Measurements from ENCODE around the gene COL16A1. TPM values are rescaled to one million over a fixed set of nuclear protein-coding genes. Genes with fewer than 3 reads are reported as not detected.

The COL16A1 gene
- total and polyA plus RNA-seq, 7 donors = 4.6 to 271 (median 43.1) TPM

DNA sequence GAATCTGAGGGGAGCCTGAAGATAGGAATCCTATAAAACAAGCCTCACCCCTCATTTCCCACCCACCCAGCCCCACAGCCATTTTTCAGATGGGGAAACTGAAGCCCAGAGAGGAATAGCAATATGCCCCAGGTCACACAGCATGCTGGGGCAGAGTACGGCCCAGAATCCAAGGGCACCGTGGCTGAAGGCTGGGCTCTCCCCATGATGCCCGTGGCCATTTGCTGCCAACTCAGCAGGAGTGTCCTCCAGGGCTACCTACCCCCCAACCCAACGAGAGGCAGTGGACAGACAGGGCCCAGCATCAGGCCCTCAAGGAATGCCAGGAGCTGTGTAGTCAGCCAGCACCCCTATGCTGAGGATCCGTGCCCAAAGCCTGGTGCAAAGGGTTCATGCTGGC is 8.5 kb downstream of the COL16A1 start:
- Histone ChIP-seq H3K9me3 (no peaks in the 10 kb centered on the region), H3K27me3 (no peaks in the 10 kb centered on the region), H3K4me3 (no peak overlapping the region), H3K4me1 (peaks cover 0 to 43% (median 33%) of the 10 kb centered on the region in 4 donors), H3K27ac (peak overlapping the region; percentile 40 to 69 (median 56)), H3K36me3 (peaks cover 0 to 77% (median 29%) of the 10 kb centered on the region in 4 donors)
- 84 to 85% methylated on average over 5 of the region's 5 CpGs for WGBS, 2 donors
- intact Hi-C loops (cut with DNase I) = no loop called here
- no peak for DNase-seq
- no peak for TF ChIP-seq CTCF (IDR thresholded peaks at IDR 0.05)

DNA sequence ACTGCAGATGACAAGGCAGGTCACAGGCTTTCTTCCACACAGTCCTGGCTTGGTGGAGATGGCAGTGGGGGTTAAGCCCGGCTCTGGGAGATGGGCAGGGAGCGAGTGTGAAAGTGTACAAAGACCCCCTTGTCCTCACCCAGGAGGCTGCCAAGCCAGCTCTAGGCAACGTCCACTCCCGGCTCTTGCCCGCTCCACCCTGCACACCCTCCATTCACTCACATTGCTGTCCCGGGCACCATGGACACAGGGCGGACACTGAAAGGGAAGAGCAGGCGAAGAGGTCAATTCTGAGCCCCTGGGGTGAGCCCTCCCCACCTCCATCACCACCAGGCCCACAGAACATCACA is 8.9 kb downstream of the COL16A1 start:
- no peaks in the 10 kb centered on the region for H3K9me3 ChIP-seq
- DNase-seq = no peak
- WGBS, 2 donors = 87 to 88% methylated on average over 8 of the region's 8 CpGs
- H3K4me3 ChIP-seq = no peak overlapping the region
- H3K27ac ChIP-seq = peak overlapping the region in 3 of 4 donors; percentile 40 to 69 (median 66)
- H3K27me3 ChIP-seq = no peaks in the 10 kb centered on the region
- intact Hi-C loops (cut with DNase I) = no loop called here
- TF ChIP-seq POLR2AphosphoS5 (IDR thresholded peaks at IDR 0.05) = no peak
- TF ChIP-seq CTCF (IDR thresholded peaks at IDR 0.05) = no peak
- no peak for TF ChIP-seq EP300 (IDR thresholded peaks at IDR 0.05)
- TF ChIP-seq POLR2A (IDR thresholded peaks at IDR 0.05) = no peak
- peaks cover 0 to 39% (median 29%) of the 10 kb centered on the region in 4 donors for H3K4me1 ChIP-seq
- H3K36me3 ChIP-seq = peaks cover 0 to 81% (median 31%) of the 10 kb centered on the region in 4 donors

- 83 to 85% methylated on average over 12 of the region's 12 CpGs for WGBS, 2 donors
- intact Hi-C loops (cut with DNase I) = no loop called here
- Histone ChIP-seq H3K4me3 (no peak overlapping the region), H3K27me3 (no peaks in the 10 kb centered on the region), H3K9me3 (no peaks in the 10 kb centered on the region), H3K4me1 (peaks cover 0 to 33% (median 25%) of the 10 kb centered on the region in 4 donors), H3K27ac (peak overlapping the region; percentile 9 to 69 (median 26)), H3K36me3 (peaks cover 0 to 76% (median 34%) of the 10 kb centered on the region in 4 donors)
- DNase-seq = no peak
- TF ChIP-seq POLR2AphosphoS5 (IDR thresholded peaks at IDR 0.05) (no peak), CTCF (IDR thresholded peaks at IDR 0.05) (no peak), EP300 (IDR thresholded peaks at IDR 0.05) (no peak), POLR2A (IDR thresholded peaks at IDR 0.05) (no peak)
Measured at GRCh38 chr1:31694069-31694963, 9.5 kb downstream of the COL16A1 start.

GRCh38 chr1:31693231-31693630 is 10.6 kb downstream of the COL16A1 start:
- H3K36me3 ChIP-seq = peaks cover 0 to 65% (median 33%) of the 10 kb centered on the region in 4 donors

More at GRCh38 chr1:31693231-31693630, 10.6 kb downstream of the COL16A1 start:
- no peak for DNase-seq
- no peaks in the 10 kb centered on the region for H3K27me3 ChIP-seq
- WGBS, 2 donors = 83 to 87% methylated on average over 10 of the region's 10 CpGs
- intact Hi-C loops (cut with DNase I) = no loop called here
- no peak overlapping the region for H3K27ac ChIP-seq
- peaks cover 0 to 38% (median 27%) of the 10 kb centered on the region in 4 donors for H3K4me1 ChIP-seq
- no peak for TF ChIP-seq POLR2AphosphoS5 (IDR thresholded peaks at IDR 0.05)
- TF ChIP-seq EP300 (IDR thresholded peaks at IDR 0.05) = no peak
- no peak for TF ChIP-seq POLR2A (IDR thresholded peaks at IDR 0.05)
- TF ChIP-seq CTCF (IDR thresholded peaks at IDR 0.05) = no peak
- H3K4me3 ChIP-seq = no peak overlapping the region
- H3K9me3 ChIP-seq = no peaks in the 10 kb centered on the region

Data from sigmoid colon (tissue), 7 donors.